K562 (cell line): ENCODE results near the gene COL7A1. TPM values are rescaled to one million over a fixed set of nuclear protein-coding genes. Genes with fewer than 3 reads are reported as not detected.

ENCODE experiments used
- ARNT ChIP-seq, 2 experiments: fragments of 450-650 bp; IDR thresholded peaks; 2 replicates each; pipeline ENCODE4 v1.6.1; 2016; ENCODE audit warnings: mild to moderate bottlenecking in 1 of 2
- STAT5B ChIP-seq: fragments of 250-450 bp; sonication (Bioruptor Pico); IDR thresholded peaks from 2 replicates; pipeline ENCODE4 v1.8.0; 2021; ENCODE audit warnings: mild to moderate bottlenecking, inconsistent platforms
- polyA plus RNA-seq, 8 experiments: library from polyadenylated mRNA; depleted of rRNA in 4 of 8; stranded (reverse) in 5 of 8; unstranded in 3 of 8; fragments of >200 nt; fragmentation: Nextera tagmentation in 2 of 8; fragmentation: Illumina TruSeq in 1 of 8; extraction: Ambion mirVana in 2 of 8; extraction: Trizol in 1 of 8; gene quantifications; 2 replicates each; pipeline versions ENCODE4 v1.2.1 to v1.2.3, GENCODE V29; 2011 to 2014; ENCODE audit warnings: inconsistent platforms in 1 of 8, missing spikeins in 1 of 8
- total RNA-seq, 7 experiments: library from RNA; depleted of rRNA in 6 of 7; stranded (reverse); fragments of >200 nt in 6 of 7; fragmentation: Illumina TruSeq in 2 of 7; extraction: Trizol in 2 of 7; gene quantifications; 2 replicates each; pipeline versions ENCODE4 v1.2.1 to v1.2.3, GENCODE V29; 2011 to 2021; ENCODE audit warnings: low replicate concordance in 1 of 7
- TF ChIP-seq, protein P1 (sequence below): fragments of 200-600 bp; sonication (generic); IDR thresholded peaks from one replicate; pipeline ENCODE4 v1.6.1; 2012; ENCODE audit warnings: mild to moderate bottlenecking, low read depth, low read length, inconsistent platforms
- TF ChIP-seq, protein P2 (sequence below): sonication (generic); IDR thresholded peaks from 2 replicates; pipeline ENCODE4 v1.6.1; 2016

COL7A1 gene
- total and polyA plus RNA-seq, 9 of the 15 experiments (the other 6 are each of a cell fraction or from before 2014, with no cell fraction given), result 0.09 to 0.66 (median 0.35) TPM; not detected in 3

DNA sequence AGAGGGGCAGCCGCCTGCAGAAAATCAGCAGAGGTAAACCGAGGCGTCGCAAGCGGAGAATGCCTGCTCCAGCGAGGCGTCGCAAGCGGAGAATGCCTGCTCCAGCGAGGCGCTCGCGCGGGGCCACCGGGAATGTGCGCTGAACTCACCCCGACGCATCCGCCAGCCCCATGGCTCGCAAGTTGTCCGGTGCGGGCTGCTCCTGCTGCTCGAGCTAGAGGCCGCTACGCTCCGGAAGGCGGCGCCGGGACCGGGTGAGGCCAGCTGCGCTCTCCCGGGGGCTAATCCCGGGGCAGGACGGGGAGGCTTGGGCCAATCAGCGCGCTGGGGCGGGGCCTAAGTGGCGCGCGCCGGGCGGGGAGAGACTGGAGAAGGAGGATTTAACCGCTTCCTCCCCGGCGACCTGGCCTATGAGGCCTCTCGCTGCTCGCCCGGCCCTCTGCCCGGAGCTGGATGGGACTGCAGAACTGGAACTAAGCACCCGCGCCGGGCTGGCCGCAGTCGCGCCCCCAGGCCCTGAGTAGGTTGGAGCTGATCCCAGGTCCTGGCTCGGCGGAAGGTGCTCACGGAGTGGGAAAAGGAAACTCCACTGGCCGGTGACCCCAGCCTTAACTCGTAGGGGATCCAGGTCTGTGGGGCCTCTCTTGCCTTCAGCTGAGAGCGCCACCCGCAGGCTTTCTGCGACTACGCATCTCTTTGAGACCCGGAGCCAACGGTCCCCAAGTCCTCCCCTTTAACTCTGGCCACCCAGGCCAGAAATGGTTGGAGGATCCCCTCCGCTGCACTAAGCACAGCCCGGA lies 40.3 kb upstream of the COL7A1 start, which contains the start of gene SLC26A6 (continued):
- TF ChIP-seq, protein P1, sequence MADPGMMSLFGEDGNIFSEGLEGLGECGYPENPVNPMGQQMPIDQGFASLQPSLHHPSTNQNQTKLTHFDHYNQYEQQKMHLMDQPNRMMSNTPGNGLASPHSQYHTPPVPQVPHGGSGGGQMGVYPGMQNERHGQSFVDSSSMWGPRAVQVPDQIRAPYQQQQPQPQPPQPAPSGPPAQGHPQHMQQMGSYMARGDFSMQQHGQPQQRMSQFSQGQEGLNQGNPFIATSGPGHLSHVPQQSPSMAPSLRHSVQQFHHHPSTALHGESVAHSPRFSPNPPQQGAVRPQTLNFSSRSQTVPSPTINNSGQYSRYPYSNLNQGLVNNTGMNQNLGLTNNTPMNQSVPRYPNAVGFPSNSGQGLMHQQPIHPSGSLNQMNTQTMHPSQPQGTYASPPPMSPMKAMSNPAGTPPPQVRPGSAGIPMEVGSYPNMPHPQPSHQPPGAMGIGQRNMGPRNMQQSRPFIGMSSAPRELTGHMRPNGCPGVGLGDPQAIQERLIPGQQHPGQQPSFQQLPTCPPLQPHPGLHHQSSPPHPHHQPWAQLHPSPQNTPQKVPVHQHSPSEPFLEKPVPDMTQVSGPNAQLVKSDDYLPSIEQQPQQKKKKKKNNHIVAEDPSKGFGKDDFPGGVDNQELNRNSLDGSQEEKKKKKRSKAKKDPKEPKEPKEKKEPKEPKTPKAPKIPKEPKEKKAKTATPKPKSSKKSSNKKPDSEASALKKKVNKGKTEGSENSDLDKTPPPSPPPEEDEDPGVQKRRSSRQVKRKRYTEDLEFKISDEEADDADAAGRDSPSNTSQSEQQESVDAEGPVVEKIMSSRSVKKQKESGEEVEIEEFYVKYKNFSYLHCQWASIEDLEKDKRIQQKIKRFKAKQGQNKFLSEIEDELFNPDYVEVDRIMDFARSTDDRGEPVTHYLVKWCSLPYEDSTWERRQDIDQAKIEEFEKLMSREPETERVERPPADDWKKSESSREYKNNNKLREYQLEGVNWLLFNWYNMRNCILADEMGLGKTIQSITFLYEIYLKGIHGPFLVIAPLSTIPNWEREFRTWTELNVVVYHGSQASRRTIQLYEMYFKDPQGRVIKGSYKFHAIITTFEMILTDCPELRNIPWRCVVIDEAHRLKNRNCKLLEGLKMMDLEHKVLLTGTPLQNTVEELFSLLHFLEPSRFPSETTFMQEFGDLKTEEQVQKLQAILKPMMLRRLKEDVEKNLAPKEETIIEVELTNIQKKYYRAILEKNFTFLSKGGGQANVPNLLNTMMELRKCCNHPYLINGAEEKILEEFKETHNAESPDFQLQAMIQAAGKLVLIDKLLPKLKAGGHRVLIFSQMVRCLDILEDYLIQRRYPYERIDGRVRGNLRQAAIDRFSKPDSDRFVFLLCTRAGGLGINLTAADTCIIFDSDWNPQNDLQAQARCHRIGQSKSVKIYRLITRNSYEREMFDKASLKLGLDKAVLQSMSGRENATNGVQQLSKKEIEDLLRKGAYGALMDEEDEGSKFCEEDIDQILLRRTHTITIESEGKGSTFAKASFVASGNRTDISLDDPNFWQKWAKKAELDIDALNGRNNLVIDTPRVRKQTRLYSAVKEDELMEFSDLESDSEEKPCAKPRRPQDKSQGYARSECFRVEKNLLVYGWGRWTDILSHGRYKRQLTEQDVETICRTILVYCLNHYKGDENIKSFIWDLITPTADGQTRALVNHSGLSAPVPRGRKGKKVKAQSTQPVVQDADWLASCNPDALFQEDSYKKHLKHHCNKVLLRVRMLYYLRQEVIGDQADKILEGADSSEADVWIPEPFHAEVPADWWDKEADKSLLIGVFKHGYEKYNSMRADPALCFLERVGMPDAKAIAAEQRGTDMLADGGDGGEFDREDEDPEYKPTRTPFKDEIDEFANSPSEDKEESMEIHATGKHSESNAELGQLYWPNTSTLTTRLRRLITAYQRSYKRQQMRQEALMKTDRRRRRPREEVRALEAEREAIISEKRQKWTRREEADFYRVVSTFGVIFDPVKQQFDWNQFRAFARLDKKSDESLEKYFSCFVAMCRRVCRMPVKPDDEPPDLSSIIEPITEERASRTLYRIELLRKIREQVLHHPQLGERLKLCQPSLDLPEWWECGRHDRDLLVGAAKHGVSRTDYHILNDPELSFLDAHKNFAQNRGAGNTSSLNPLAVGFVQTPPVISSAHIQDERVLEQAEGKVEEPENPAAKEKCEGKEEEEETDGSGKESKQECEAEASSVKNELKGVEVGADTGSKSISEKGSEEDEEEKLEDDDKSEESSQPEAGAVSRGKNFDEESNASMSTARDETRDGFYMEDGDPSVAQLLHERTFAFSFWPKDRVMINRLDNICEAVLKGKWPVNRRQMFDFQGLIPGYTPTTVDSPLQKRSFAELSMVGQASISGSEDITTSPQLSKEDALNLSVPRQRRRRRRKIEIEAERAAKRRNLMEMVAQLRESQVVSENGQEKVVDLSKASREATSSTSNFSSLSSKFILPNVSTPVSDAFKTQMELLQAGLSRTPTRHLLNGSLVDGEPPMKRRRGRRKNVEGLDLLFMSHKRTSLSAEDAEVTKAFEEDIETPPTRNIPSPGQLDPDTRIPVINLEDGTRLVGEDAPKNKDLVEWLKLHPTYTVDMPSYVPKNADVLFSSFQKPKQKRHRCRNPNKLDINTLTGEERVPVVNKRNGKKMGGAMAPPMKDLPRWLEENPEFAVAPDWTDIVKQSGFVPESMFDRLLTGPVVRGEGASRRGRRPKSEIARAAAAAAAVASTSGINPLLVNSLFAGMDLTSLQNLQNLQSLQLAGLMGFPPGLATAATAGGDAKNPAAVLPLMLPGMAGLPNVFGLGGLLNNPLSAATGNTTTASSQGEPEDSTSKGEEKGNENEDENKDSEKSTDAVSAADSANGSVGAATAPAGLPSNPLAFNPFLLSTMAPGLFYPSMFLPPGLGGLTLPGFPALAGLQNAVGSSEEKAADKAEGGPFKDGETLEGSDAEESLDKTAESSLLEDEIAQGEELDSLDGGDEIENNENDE, result no peak
- TF ChIP-seq, protein P2, sequence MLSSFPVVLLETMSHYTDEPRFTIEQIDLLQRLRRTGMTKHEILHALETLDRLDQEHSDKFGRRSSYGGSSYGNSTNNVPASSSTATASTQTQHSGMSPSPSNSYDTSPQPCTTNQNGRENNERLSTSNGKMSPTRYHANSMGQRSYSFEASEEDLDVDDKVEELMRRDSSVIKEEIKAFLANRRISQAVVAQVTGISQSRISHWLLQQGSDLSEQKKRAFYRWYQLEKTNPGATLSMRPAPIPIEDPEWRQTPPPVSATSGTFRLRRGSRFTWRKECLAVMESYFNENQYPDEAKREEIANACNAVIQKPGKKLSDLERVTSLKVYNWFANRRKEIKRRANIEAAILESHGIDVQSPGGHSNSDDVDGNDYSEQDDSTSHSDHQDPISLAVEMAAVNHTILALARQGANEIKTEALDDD, result no peak
- TF ChIP-seq STAT5B (CRISPR knock-in tag) (no peak), ARNT (IDR thresholded peaks at IDR 0.05) (no peak)
